ENCODE results near the gene PDCD4.

The PDCD4 gene

DNA sequence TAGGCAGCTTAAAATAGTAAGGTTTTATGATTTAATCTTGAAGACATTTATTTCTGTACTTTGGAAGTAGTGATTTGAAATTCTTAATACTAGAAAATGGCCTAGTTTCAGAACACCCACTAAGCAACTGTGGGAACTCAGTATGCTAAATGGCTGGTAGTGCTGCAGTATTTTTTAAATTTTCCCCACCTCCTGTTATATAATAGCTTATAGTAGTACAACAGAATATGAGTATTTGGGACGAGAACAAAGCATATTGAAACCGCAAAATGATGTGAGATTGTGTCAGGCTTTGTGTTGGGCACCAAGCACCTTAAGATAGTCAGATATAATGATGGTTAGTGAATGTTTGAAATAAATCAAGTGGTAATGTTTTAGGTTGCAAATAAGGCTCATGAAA is 55.7 kb downstream of the PDCD4 start:
- DNase-seq: no peak

DNA sequence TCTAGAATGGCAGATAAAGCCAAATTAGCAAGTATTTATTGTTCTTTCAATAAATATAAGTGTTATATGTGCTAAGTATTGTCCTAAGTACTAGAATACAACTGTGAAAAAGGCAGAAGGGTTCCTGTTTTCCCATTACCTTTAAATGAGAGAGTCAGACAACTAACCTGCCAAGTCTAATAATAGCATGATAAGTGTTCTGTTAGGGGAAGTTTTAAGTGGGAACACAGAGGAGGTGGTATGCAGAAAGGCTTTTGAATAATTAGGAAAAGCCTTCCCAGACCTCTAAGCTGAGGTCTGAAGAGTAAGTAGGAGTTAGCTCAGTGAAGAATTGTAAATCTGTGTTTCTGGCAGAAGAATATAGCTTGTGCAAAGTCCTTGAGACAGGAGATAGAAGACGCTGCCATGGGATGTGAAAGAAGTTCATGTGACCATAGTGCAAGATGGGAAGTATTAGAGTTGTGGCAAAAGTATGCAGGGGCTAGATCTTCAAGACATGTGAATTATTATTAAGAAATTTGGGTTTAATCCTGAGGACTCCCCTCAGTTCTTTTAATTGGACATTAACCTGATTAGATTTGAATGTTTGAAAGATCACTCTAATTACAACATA is 60.1 kb downstream of the PDCD4 start:
- no peak for DNase-seq

DNA sequence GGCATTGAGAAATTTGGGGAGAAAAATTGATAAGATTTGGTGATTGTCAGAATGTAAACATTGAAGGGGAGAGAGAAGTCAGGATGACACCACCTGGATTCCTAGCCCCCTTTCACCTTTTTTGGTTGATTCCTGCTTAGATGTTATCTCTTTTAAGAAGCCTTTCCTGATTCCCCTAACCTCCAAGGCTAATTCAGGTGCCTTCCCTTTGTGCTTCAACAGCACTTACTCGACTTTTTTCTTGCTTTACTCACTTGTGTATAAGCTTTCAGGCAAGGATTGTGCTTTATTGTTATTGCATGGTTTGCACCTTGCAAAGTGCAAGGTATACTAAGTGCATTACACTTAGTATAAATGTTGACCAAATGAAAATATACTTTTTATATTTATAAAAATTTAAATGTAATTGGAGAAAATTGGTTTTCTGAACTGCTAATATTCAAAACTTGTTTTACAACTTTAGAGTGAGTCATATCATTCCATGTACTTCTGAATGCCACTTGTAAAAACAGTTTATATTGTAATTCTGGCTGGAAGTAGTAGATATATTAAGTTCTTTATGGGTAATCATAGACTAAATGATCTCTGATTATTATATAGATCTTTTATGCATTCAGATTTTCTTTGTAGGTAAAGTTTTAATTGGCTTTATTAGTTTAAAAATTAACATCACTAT is 60.9 kb downstream of the PDCD4 start:
- DNase-seq: no peak

DNA sequence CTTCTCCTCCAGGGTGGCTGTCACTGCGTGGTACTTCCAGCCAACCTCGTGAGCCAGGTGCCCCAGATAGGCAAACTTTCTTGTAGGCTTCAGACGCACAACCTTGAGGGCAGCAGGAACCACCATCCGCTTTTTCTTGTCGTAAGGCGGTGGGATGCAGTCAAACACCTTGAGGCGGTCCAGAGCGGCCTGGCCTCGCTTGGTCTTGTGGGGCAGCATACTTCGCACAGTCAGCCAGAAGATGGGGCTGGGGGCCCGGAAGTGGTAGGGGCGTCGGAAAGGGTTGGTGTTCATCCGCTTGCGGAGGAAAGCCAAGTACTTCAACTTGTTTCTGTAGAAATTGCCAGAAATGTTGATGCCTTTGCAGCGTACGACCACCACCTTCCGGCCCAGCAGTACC is 65.0 kb downstream of the PDCD4 start:
- no peak for DNase-seq

DNA sequence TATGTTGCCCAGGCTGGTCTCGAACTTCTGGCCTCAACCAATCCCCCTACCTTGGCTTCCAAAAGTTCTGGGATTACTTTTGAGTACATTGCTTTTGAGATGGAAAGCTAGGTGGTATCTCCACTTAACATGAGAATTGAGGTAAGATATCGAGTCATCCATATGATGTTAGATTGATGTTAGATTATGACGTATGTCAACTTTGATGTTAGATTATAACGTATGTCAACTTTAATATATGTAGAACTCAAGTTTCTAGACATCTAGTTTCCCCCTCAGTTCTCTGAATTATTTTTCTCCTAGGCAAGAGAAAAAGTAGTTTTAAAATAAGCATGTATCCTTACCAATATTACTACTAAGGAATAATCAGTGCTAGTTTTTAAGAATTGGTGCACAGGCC is 67.7 kb downstream of the PDCD4 start:
- no peak for DNase-seq

DNA sequence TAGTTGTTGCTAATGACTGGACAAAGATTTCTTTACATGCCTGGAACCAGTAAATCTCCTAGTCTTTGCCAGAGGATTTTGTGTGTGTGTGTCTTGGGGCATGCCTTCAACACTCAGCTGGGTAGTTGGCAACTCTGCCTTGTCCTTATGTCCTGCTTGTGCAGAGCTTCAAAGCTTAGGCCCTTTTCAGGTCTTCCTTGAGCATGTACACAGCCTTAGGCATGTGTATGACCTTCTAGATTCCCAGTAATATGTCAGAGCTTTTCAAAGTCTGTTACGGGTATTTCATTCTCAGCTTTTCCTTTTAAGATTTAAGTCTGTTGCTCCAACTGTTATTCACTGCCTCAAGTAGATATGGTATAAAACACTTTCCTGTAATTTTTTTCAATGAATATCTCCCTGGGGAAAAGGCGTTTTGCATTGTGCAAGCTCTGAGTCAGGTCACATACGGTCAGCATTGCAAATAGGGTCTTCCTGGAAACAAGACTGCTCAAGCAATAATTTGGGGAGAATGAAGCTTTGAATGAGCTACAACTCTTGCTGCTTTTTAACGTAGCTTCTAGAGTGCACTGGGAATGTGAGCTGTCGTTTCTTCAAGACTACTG is 73.2 kb downstream of the PDCD4 start:
- DNase-seq: no peak

DNA sequence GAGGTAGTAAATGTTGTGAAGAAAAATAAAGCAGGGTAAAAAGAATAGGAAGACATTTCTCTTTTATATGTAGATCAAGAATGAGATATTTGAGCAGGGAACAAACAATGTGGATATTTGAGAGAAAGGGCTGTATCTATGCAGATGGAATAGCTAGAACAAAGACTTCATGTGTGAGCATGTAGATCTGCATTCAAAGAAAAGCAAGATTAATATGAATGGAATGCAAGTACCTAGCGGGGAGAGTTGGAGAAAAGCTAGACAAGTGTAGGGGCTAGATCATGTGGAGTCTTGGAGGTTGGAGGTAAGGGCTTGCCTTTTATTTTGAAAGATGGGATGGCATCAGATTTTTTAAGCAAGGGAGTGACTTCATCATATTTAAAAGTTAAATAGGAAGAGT is 74.8 kb downstream of the PDCD4 start:
- no peak for DNase-seq

DNA sequence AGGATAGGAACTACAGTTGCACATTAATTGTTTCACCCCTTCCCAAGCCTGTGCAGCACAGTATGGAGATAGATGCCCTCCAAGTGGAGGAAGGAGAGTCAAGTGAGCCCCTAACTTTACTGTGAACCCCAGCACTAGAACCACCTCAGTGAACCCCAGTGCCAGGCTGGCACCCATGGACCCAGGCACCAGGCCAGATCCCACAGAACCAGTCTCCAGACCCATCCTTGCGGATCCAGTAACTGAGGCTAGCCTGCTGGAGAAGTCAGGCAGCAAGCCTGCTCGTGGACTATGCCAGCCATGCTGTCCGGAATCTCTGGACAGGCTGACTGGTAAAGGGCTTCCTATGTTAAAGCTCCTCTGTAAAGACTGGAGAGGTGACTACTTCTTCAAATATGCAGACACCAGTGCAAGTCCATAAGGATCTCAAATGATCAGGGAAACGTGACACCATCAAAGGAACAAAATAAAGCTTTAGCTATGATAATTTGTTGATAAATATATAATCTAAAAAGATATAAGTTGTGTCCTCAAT is 75.4 kb downstream of the PDCD4 start:
- no peak for DNase-seq

Measured in stimulated activated naive CD4-positive, alpha-beta T cell treated with Interleukin-2 at 50 U/mL for 16 hours (primary cell).